CD14-positive monocyte (primary cell): Measurements from ENCODE around the gene CRY2. TPM values are rescaled to one million over a fixed set of nuclear protein-coding genes. Genes with fewer than 3 reads are reported as not detected.

Source experiments
- DNase-seq, 3 donors: peaks; one replicate each; pipeline ENCODE4 v3.0.0-alpha.2; 2011 to 2022
- H2AFZ ChIP-seq: 2 replicates; pipeline ENCODE4 v1.6.0; 2012; ENCODE audit warnings: mild to moderate bottlenecking, low read depth, low read length, inconsistent platforms; ENCODE audit not compliant: insufficient read depth, poor library complexity, severe bottlenecking
- H3K27ac ChIP-seq, 2 donors: 1 replicate in 1 of 2; 2 replicates in 1 of 2; pipeline ENCODE4 v1.5.1; 2012 to 2013; ENCODE audit warnings: low read length in 2 of 2, control low read depth in 1 of 2, inconsistent platforms in 1 of 2, low read depth in 1 of 2, mild to moderate bottlenecking in 1 of 2
- H3K27me3 ChIP-seq, 2 donors: one replicate each; pipeline versions ENCODE4 v1.6.0 to v1.6.1; 2011 to 2013; ENCODE audit warnings: low read length in 2 of 2; ENCODE audit not compliant: control insufficient read depth in 2 of 2, insufficient read depth in 2 of 2
- H3K36me3 ChIP-seq, 2 donors: replicated peaks in 1 of 2; 1 replicate in 1 of 2; 2 replicates in 1 of 2; pipeline versions ENCODE4 v1.5.1 to v1.6.1; 2012 to 2013; ENCODE audit warnings: low read length in 2 of 2, control low read depth in 1 of 2, inconsistent platforms in 1 of 2, mild to moderate bottlenecking in 1 of 2; ENCODE audit not compliant: insufficient read depth in 2 of 2, control insufficient read depth in 1 of 2
- H3K4me1 ChIP-seq, 2 donors: 1 replicate in 1 of 2; 2 replicates in 1 of 2; pipeline versions ENCODE4 v1.5.1 to v1.6.1; 2012 to 2013; ENCODE audit warnings: low read length in 2 of 2, control low read depth in 1 of 2, inconsistent platforms in 1 of 2, mild to moderate bottlenecking in 1 of 2, moderate library complexity in 1 of 2; ENCODE audit not compliant: insufficient read depth in 2 of 2, control insufficient read depth in 1 of 2
- H3K4me2 ChIP-seq: replicated peaks from 2 replicates; pipeline ENCODE3; 2012; ENCODE audit warnings: low read length, moderate library complexity, mild to moderate bottlenecking; ENCODE audit not compliant: poor library complexity, severe bottlenecking; ENCODE audit errors: extremely low read depth
- H3K4me3 ChIP-seq, 3 experiments: fragments of 200-600 bp in 1 of 3; sonication (generic) in 1 of 3; replicated peaks in 1 of 3; 1 replicate in 2 of 3; 2 replicates in 1 of 3; pipeline ENCODE4 v1.5.1; 2011 to 2013; ENCODE audit warnings: low read length in 3 of 3, mild to moderate bottlenecking in 3 of 3, control low read depth in 2 of 3, low read depth in 2 of 3, inconsistent platforms in 1 of 3, moderate library complexity in 1 of 3
- H3K79me2 ChIP-seq: 2 replicates; pipeline ENCODE4 v1.6.0; 2012; ENCODE audit warnings: mild to moderate bottlenecking, control low read depth, inconsistent platforms, low read length, moderate library complexity; ENCODE audit not compliant: insufficient read depth
- H3K9ac ChIP-seq: 2 replicates; pipeline ENCODE4 v1.6.0; 2017; ENCODE audit warnings: low read length, mild to moderate bottlenecking; ENCODE audit not compliant: insufficient read depth, poor library complexity, severe bottlenecking
- H3K9me3 ChIP-seq, 2 donors: replicated peaks in 1 of 2; 1 replicate in 1 of 2; 2 replicates in 1 of 2; pipeline versions ENCODE4 v1.5.1 to v1.6.1; 2012 to 2013; ENCODE audit warnings: low read length in 2 of 2, control low read depth in 1 of 2; ENCODE audit not compliant: control insufficient read depth in 1 of 2, insufficient read depth in 1 of 2
- H4K20me1 ChIP-seq: 2 replicates; pipeline ENCODE4 v1.6.0; 2012; ENCODE audit warnings: mild to moderate bottlenecking, low read length, control low read depth, moderate library complexity; ENCODE audit not compliant: insufficient read depth
- H3K27ac Mint-ChIP-seq, 7 donors: one replicate each; pipeline ENCODE4 v1.8.0; 2020; ENCODE audit warnings: mild to moderate bottlenecking in 7 of 7, mixed read lengths in 7 of 7, moderate library complexity in 6 of 7, inconsistent platforms in 2 of 7
- H3K27me3 Mint-ChIP-seq, 3 donors: one replicate each; pipeline ENCODE4 v1.8.0; 2021 to 2022; ENCODE audit warnings: low read depth in 3 of 3, mild to moderate bottlenecking in 3 of 3, mixed read lengths in 3 of 3, moderate library complexity in 3 of 3, inconsistent platforms in 1 of 3
- H3K36me3 Mint-ChIP-seq, 2 donors: one replicate each; pipeline ENCODE4 v1.8.0; 2020; ENCODE audit warnings: mixed read lengths in 2 of 2, inconsistent platforms in 1 of 2, mild to moderate bottlenecking in 1 of 2
- H3K4me1 Mint-ChIP-seq: one replicate; pipeline ENCODE4 v1.8.0; 2020; ENCODE audit warnings: mild to moderate bottlenecking, mixed read lengths
- H3K4me3 Mint-ChIP-seq, 2 donors: one replicate each; pipeline ENCODE4 v1.8.0; 2020; ENCODE audit warnings: mild to moderate bottlenecking in 2 of 2, mixed read lengths in 2 of 2, moderate library complexity in 1 of 2
- H3K9me3 Mint-ChIP-seq, 7 donors: one replicate each; pipeline ENCODE4 v1.8.0; 2020 to 2022; ENCODE audit warnings: mixed read lengths in 7 of 7, mild to moderate bottlenecking in 6 of 7, moderate library complexity in 6 of 7, inconsistent platforms in 2 of 7
- CTCF ChIP-seq: fragments of 200-600 bp; IDR thresholded peaks from one replicate; pipeline ENCODE4 v1.8.0; 2022; ENCODE audit warnings: antibody characterized with exemption, mild to moderate bottlenecking
- WGBS: methylation state at CpG from one replicate; pipeline ENCODE4 v1.1.5; 2013; ENCODE audit warnings: missing lambda C conversion rate; ENCODE audit not compliant: insufficient coverage; 5-methylcytosine and 5-hydroxymethylcytosine counted together
- intact Hi-C, 2 donors: fragments of 100-400 bp; cut with micrococcal nuclease; formaldehyde crosslinking; loops; one replicate each; pipeline versions ENCODE4 v1.15.0 to v1.15.1; 2023
- polyA plus RNA-seq, 3 donors: library from polyadenylated mRNA; depleted of rRNA in 1 of 3; unstranded in 2 of 3; stranded (reverse) in 1 of 3; fragments of 300-500 nt in 2 of 3; fragments of >200 nt in 1 of 3; fragmentation: Illumina TruSeq in 2 of 3; gene quantifications; 1 replicate in 2 of 3; 2 replicates in 1 of 3; pipeline ENCODE4 v1.2.3, GENCODE V29; 2012 to 2021

Gene CRY2
- polyA plus RNA-seq, 3 donors = 5.1 to 12.5 (median 7.2) TPM

- H3K27me3 ChIP-seq = peaks cover 2 to 10% of the 10 kb centered on the region in 2 donors
- Mint-ChIP-seq H3K27ac (no peak overlapping the region), H3K27me3 (peaks cover 12 to 21% (median 19%) of the 10 kb centered on the region in 3 donors), H3K36me3 (peaks cover 15 to 29% of the 10 kb centered on the region in 2 donors), H3K4me3 (no peak overlapping the region), H3K4me1 (peaks cover 49% of the 10 kb centered on the region), H3K9me3 (peaks cover 0 to 6% (median 4%) of the 10 kb centered on the region in 7 donors)
- peaks cover 38% of the 10 kb centered on the region for H4K20me1 ChIP-seq
- no peaks in the 10 kb centered on the region for H3K9me3 ChIP-seq
- peak in 1 of 3 donors; percentile 4 for DNase-seq
- peaks cover 19% of the 10 kb centered on the region for H3K79me2 ChIP-seq
- peaks cover 10 to 13% of the 10 kb centered on the region in 2 donors for H3K36me3 ChIP-seq
- H3K4me3 ChIP-seq = no peak overlapping the region
- no peak overlapping the region for H2AFZ ChIP-seq
- 35% methylated on average over 12 of the region's 15 CpGs for WGBS
- H3K27ac ChIP-seq = no peak overlapping the region
- H3K4me1 ChIP-seq = peaks cover 35 to 43% of the 10 kb centered on the region in 2 donors
- intact Hi-C loops = no loop called here
- no peak for TF ChIP-seq CTCF
- peak overlapping the region; percentile 15 for H3K9ac ChIP-seq
- no peak overlapping the region for H3K4me2 ChIP-seq
Observed at GRCh38 chr11:45927332-45927683, 80.0 kb downstream of the CRY2 start.

- intact Hi-C loops = no loop called here
- peak overlapping the region; percentile 15 for H3K9ac ChIP-seq
- no peaks in the 10 kb centered on the region for H3K9me3 ChIP-seq
- Mint-ChIP-seq H3K27ac (peak overlapping the region in 1 of 7 donors; percentile 65), H3K4me1 (peaks cover 54% of the 10 kb centered on the region), H3K4me3 (no peak overlapping the region), H3K9me3 (peaks cover 0 to 6% (median 4%) of the 10 kb centered on the region in 7 donors), H3K27me3 (peaks cover 12 to 21% (median 18%) of the 10 kb centered on the region in 3 donors), H3K36me3 (peaks cover 20 to 34% of the 10 kb centered on the region in 2 donors)
- H3K4me1 ChIP-seq = peaks cover 40 to 43% of the 10 kb centered on the region in 2 donors
- whole genome bisulfite sequencing = 94% methylated on average over 27 of the region's 27 CpGs
- no peak for TF ChIP-seq CTCF
- peaks cover 10 to 15% of the 10 kb centered on the region in 2 donors for H3K36me3 ChIP-seq
- peaks cover 24% of the 10 kb centered on the region for H3K79me2 ChIP-seq
- H3K27ac ChIP-seq = no peak overlapping the region
- no peak overlapping the region for H2AFZ ChIP-seq
- H3K27me3 ChIP-seq = peaks cover 0 to 8% of the 10 kb centered on the region in 2 donors
- DNase-seq = peak in 1 of 3 donors; percentile 3
- no peak overlapping the region for H3K4me2 ChIP-seq
- peaks cover 42% of the 10 kb centered on the region for H4K20me1 ChIP-seq
- no peak overlapping the region for H3K4me3 ChIP-seq
Observed at GRCh38 chr11:45927684-45928413, 80.6 kb downstream of the CRY2 start.
